DMS 273 treated with DMSO at 0.1 percent for 48 hours (cell line): Measurements from ENCODE around the gene SSH2.

Experiments
- DNase-seq: peaks from one replicate; lab custom pipeline; 2025; lab: John Stamatoyannopoulos, UW

The SSH2 gene

DNA sequence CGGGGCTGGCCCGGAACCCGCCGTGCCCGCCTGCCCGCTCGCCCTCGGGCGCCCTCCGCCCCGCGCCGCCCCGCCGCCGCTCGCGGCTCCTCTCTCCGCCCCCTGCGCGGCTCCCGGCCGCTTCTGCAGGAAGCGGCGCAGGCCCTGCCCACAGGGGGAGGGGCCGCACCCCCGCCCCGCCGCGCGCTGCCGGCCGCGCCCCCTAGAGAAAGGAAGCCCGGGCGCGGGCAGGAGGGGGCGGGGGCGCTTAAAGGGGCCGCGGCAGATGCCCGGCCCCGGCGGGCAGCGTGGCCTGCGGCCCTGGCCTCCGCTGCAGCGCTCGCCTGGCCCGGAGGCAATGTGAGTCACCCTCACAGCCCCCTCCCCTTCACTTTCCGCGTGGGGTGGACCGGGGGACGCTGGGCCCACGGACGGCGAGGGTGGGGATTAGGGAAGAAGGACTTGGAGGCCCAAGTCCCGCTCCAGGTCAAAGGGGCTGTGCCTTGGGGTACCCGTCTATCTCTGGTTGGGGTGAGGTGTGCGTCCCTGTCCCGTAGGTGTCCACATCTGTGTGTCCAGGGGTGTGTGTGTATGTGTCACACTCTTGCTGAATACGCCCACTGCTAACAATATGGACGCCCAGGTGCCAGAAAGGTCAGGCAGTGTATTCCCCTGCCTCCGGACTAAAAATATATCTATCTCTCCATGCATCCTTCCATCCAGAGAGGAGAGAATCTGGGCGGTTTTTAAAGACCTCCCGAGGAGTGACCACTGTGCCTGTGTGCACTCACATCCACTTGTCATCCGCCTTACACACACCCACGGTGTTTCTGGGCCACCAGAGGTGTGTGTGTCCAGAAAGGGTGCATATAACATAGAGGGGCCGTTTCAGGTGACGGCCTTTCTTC is 340.3 kb downstream of the SSH2 start, which contains the start of gene GIT1:
TSS of gene GIT1 (minus strand) at position 125 of the 887 bp plus-strand sequence. CDS start 270 bp downstream, outside the sequence.
- DNase-seq, result peak; percentile 52

DNA sequence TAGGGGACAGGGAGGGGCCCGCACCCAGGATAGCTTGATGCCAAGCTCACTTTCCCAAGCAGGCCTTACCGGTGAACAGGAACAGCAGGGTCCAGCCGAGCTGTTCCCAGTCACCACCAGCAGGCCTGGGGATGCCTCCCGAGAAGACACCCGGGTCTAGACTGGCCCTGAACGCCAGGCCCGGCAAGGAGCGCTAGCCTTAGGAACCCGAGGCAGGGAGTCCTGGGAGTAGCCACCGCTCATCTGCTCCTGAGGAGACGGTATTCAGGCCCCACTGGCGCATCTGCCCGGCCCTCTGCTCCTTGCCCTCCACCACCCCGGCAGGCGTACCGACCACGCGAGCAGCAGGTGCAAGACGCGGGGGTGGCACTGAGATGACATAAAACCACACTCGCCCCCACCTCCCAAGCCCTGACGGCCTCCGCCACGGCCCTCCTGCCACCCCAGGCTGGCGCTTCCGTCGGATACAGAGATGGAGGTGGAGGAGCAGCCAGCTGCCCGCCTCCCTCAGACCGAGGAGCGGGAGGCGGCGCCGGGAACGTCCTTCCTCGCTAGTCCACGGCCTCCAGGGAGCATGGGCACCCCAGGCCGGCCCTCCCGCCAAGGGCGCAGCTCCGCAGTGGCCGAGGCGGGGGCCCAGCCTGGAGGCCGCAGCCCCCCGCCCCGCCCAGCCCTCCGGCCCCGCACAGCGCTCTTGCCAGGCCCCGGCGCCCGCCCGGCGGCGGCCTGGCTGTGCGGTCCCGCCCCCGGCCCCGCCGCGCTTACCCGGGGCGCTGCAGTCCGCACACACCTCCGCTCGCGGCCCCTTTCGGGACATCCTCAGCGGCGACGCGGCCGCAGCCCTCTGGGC is 341.2 kb downstream of the SSH2 start:
- no peak for DNase-seq

GRCh38 chr17:29588017-29588561 is 341.9 kb downstream of the SSH2 start:
- no peak for DNase-seq

- DNase-seq, result no peak
Observed at GRCh38 chr17:29587591-29587990, 342.4 kb downstream of the SSH2 start.

DNA sequence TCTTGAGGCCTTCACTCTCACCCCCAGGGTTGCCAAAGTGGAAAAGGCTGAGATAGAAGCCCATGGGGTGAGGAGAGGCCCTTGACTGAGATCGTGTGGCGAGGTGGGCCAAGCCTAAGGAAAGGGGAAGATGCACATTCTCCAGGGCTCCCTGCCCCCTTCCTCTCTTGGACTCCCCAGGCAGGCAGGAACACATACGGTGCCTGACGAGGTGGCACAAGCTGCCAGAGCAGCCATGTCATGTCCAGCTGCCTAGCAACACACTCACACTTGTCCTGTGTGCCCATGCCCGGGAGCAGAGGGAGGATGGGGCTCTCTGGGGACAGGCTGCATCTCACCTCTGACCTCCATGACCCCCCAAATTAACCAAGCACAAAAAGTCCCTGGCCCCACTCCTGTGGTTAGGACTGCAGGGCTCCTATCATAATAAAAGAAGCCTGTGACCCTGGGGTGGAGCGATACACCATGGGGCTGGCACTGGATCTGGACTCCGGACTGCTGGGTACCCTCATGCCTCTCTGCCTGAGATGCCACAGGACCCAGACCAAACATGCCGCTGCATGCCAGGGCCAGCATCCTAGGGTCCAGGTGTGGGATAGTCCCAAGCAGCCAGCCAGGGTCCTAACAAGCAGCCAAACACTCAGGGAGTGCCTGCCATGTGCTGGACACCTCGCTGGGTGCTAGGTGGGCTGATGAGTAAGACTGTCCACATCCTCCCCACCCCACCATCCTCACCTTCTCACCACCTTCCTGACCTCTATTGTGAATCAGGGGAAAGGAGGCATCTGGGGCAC is 343.2 kb downstream of the SSH2 start:
- DNase-seq, result no peak

- no peak for DNase-seq
Observed at GRCh38 chr17:29585080-29585751, 344.8 kb downstream of the SSH2 start.

DNA sequence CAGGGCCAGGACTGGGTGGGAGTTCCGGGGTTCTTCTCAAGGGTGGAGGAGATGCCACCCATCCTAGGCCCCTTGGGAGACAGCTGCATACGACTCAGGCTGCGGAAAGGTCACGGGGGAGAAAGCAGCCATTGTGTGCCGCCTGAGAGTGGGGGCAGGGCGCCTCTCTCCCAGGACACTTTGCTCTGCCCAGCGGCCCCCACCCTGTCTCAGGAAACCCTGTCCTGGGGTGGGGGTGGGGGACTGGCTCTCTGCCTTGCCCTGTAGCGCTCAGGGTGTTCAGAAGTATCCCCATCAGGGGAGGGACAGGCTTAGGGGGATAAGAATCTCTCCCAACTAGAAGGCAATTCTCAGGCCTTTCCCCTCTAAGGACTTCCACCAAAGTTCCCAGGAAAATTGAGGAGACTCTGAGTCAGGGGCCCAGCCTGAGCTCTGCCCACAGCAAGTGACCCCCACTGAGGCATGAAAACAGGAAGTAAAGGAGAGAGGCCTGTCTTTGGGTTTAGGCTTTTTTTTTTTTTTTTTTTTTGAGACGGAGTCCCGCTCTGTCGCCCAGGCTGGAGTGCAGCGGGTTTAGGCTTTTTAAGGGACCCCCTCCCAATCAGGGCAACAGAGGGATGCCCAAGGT is 345.5 kb downstream of the SSH2 start:
- DNase-seq, result no peak

DNA sequence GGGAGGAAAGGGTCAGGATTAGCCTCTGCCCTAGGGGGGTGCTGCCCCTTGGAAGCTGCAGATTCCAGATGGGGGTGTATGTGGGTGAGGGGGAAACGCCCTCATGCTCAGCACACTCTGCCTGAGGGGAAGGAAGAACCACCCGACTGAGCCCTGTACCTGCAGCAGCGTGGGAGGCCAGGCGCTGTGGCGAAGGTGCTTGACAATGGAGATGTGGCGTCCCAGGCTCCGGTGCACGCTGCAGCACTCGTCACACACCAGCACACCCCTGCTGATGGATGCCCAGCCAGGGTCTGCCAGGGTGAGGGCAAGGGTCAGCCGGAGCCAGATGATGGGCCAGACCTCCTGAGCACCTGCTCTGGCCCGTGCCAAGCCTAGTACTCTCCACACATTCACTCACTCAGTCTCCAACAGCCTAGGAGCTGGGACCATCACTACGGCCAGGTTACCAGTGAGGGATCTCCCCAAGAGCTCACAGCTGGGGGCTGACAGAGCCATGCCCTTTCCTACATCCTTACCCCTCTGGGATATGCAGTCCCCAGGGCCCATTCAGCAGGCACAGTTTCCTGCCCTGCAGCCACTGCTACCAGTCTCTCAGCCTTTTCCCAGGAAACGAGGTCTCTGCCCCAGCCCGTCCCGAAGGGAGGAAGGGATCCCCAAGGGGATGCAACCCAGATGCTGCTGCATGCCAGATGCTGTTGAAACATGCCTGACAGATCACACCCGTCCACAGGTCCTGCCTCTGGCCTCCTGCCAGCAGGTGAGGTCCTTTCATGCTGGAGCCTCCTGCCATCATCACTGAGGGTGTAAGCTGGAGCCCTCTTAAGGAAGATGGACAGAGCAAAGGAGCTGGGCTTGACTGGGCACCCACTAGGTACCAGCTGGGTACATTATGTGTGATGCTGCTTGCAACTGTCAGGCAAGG is 346.4 kb downstream of the SSH2 start:
- no peak for DNase-seq

DNA sequence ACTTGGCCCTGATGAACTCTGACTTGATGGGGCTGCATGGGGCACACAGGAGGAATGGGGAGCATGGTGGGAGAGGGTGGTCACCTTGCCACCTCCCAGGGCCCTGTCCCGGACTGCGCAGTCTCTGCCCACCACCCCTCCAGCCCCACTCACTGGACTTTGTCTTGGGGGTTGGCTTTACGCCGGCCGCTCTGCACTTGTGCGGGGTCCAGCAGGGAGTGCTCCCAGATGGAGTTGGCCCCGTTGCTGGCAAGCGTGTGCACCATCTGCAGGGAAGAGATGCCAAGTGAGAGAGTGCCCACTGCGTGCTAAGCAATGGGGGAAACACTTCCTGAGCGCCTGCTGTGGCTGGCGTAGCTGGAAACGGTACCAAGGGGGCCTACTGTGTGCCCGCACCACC is 347.3 kb downstream of the SSH2 start:
- DNase-seq, result no peak

GRCh38 chr17:29582254-29582765 is 347.7 kb downstream of the SSH2 start:
- peak; percentile 49 for DNase-seq

DNA sequence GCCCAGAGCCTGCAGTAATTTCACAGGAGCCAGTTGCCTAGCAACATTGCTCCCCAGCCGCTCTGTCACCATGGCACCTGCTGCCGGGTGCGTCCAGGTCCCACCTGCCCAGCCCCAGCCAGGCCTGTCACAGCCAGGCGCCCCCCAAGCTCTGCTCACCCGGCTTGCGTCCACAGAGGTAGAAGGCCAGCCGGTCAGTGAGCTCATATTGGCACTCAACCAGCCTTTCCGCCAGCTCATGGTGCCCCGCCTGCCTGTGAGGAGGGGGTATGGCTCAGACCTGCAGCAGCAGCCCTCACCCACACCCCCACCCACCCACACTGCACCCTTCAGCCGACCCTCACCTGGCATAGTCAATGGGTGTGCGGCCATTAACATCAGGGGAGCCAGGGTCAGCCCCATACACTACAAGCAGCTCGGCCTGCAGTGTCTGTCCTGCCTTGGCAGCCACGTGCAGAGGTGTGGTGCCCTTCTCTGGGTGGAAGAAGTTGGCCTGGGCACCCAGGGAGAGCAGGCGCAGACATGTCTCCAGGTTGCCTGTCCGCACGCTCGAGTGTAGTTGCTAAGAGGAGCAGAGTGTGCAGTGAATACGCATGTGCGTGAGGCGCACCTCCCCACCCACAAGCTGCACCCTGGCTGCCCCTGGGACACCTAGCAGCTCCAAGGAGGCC is 348.3 kb downstream of the SSH2 start:
- DNase-seq, result no peak

- peak; percentile 77 for DNase-seq
Observed at GRCh38 chr17:29579866-29580771, 349.9 kb downstream of the SSH2 start.

DNA sequence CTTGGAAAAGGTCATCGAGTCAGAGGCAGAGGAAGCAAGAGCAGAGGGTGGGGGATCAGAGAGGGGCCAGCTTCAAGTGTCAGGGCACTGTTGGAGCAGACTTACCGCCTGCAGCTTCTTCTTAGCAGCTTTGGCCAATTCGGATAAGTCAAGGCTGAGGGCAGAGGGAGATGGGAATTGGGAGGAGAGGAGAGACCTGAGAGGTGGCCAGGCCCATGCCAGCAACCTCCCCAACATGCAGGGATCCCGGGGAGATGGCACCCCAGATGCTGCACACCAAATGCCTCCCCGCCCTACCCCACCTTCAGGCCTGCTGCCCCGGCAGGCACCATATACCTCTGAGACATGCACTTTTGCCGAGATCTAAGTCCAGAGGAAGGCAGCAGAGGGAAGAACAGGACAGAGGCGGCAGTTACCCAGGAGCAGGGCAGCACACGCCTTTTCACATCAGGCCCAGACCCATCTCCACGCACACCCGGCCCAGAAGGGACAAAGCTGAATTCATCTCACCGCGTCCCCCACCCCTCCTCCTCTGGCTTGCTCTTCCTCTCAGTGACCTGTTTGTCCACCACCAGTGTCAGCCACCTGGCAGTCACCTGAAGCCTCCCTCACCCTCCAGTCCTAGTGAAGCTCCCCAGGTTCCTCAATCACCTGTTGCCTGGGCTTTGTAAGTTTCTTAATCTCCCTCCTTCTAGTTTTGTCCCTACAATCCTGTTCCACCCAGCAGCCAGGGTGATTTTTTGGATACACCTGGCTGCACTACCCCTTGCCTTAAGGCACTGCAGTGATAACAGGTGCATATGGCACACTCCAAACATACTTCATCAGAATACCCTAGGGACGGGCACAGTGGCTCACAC is 351.2 kb downstream of the SSH2 start:
- no peak for DNase-seq

GRCh38 chr17:29577385-29578211 is 352.4 kb downstream of the SSH2 start:
- no peak for DNase-seq

GRCh38 chr17:29577001-29577370 is 353.0 kb downstream of the SSH2 start:
- no peak for DNase-seq
